GM23248 (cell line): Measurements from ENCODE around the gene MOV10L1. TPM values are rescaled to one million over a fixed set of nuclear protein-coding genes. Genes with fewer than 3 reads are reported as not detected.
A peak's percentile ranks its signal among the peaks of the same experiment; 100 is the strongest.

ENCODE experiments used
- DNase-seq: peaks from one replicate; pipeline ENCODE4 v3.0.0-alpha.2; 2015
- H2AFZ ChIP-seq: fragments of 200-600 bp; sonication (generic); 2 replicates; pipeline ENCODE4 v1.6.1; 2016; ENCODE audit warnings: antibody characterized with exemption
- H3F3A ChIP-seq: fragments of 200-600 bp; sonication (generic); 2 replicates; pipeline ENCODE4 v1.6.1; 2016; ENCODE audit warnings: mild to moderate bottlenecking, antibody characterized with exemption, mixed run types; ENCODE audit not compliant: insufficient read depth
- H3K27ac ChIP-seq: fragments of 200-600 bp; sonication (generic); 2 replicates; pipeline ENCODE4 v1.5.1; 2016; ENCODE audit warnings: mild to moderate bottlenecking
- H3K27me3 ChIP-seq: fragments of 200-600 bp; sonication (generic); replicated peaks from 2 replicates; pipeline ENCODE4 v1.6.1; 2016; ENCODE audit warnings: mild to moderate bottlenecking; ENCODE audit not compliant: insufficient read depth
- H3K36me3 ChIP-seq: fragments of 200-600 bp; sonication (generic); 2 replicates; pipeline ENCODE4 v1.6.1; 2016; ENCODE audit warnings: low read depth, mild to moderate bottlenecking
- H3K4me1 ChIP-seq: fragments of 200-600 bp; sonication (generic); 2 replicates; pipeline ENCODE4 v1.6.1; 2016; ENCODE audit warnings: mild to moderate bottlenecking; ENCODE audit not compliant: insufficient read depth
- H3K4me2 ChIP-seq: fragments of 200-600 bp; sonication (generic); one replicate; pipeline ENCODE4 v1.6.1; 2016; ENCODE audit warnings: mild to moderate bottlenecking; ENCODE audit not compliant: unreplicated experiment
- H3K4me3 ChIP-seq: fragments of 200-600 bp; sonication (generic); 2 replicates; pipeline ENCODE4 v1.5.1; 2016; ENCODE audit warnings: mild to moderate bottlenecking
- H3K79me2 ChIP-seq: fragments of 200-600 bp; sonication (generic); 2 replicates; pipeline ENCODE4 v1.6.1; 2016; ENCODE audit warnings: mild to moderate bottlenecking; ENCODE audit not compliant: insufficient read depth
- H3K9ac ChIP-seq: fragments of 200-600 bp; sonication (generic); 2 replicates; pipeline ENCODE4 v1.6.1; 2016; ENCODE audit warnings: mild to moderate bottlenecking
- H3K9me2 ChIP-seq: fragments of 200-600 bp; sonication (generic); 2 replicates; pipeline ENCODE4 v1.6.1; 2016; ENCODE audit warnings: mixed run types, mild to moderate bottlenecking, moderate library complexity; ENCODE audit not compliant: insufficient read depth
- H3K9me3 ChIP-seq: fragments of 200-600 bp; sonication (generic); one replicate; pipeline ENCODE4 v1.6.1; 2017; ENCODE audit warnings: low read depth
- H4K20me1 ChIP-seq: fragments of 200-600 bp; sonication (generic); 2 replicates; pipeline ENCODE4 v1.6.0; 2016; ENCODE audit not compliant: insufficient read depth
- EZH2 ChIP-seq: fragments of 200-600 bp; sonication (generic); IDR thresholded peaks from 2 replicates; pipeline ENCODE4 v1.6.1; 2018; ENCODE audit warnings: antibody characterized with exemption, mild to moderate bottlenecking; ENCODE audit not compliant: insufficient read depth, poor library complexity, severe bottlenecking
- EZH2phosphoT487 ChIP-seq: fragments of 200-600 bp; sonication (generic); IDR thresholded peaks from 2 replicates; pipeline ENCODE4 v1.6.1; 2018; ENCODE audit warnings: antibody characterized with exemption, moderate library complexity, mild to moderate bottlenecking, low read depth; ENCODE audit not compliant: insufficient read depth
- WGBS, 2 experiments: methylation state at CpG; one replicate each; pipeline ENCODE4 v1.1.6; 2015 to 2017; ENCODE audit warnings: low lambda C conversion rate in 2 of 2, low coverage in 1 of 2; ENCODE audit errors: missing lambda C conversion rate in 2 of 2; 5-methylcytosine and 5-hydroxymethylcytosine counted together
- in situ Hi-C: fragments of 300-500 bp; cut with MboI; formaldehyde crosslinking; loops from 2 replicates; pipeline ENCODE4 v1.15.0; 2020
- polyA plus RNA-seq: library from polyadenylated mRNA; unstranded; fragments of >200 nt; fragmentation: Nextera tagmentation; extraction: Ambion mirVana; gene quantifications from 2 replicates; pipeline ENCODE4 v1.2.1, GENCODE V29; 2016
- total RNA-seq: library from RNA; depleted of rRNA; stranded (reverse); fragments of >200 nt; shearing (Covaris generic); gene quantifications from 2 replicates; pipeline ENCODE4 v1.2.3, GENCODE V29; 2014

The MOV10L1 gene
- total and polyA plus RNA-seq, 2 experiments from 2014 or later: not detected

DNA sequence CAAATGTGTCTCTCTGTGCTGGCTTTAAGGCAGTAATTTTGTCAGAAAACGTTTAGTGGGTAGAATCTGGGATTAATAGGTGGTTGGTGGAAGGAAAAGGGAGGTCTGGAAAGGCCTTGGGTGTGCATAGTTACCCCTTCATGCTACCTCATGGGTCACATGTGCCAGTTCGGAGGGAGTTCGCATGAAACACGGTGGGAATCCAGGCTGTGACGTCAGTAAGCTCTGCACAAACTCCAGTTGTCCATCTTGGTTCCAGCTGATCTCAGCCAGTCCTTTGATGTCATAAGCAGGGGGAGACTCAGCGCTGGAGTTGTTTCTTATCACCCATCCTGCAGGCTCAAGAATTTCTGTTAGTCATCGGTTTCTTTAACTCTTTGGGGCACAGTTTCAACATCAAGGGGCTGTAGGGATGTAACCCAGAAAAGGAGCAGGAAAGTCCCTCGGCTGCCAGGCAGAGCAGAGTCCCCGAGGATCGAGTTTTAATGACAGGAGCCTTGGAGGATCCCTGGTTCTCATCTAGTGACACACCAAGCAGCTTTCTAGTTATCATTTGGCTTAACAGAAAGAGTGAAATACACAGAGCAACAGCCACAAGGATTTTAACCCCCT, 28.9 kb downstream of the MOV10L1 start:
- Histone ChIP-seq H3K36me3 (no peaks in the 10 kb centered on the region), H3K9ac (no peak overlapping the region), H3K4me1 (peaks cover 12% of the 10 kb centered on the region), H3K4me3 (no peak overlapping the region), H3K9me2 (no peaks in the 10 kb centered on the region), H3K4me2 (no peak overlapping the region), H3K27ac (no peak overlapping the region), H3K27me3 (no peaks in the 10 kb centered on the region), H3K9me3 (no peaks in the 10 kb centered on the region), H3F3A (no peaks in the 10 kb centered on the region; the same call in 1 of the 2 replicates), H2AFZ (no peak overlapping the region), H4K20me1 (no peaks in the 10 kb centered on the region), H3K79me2 (no peaks in the 10 kb centered on the region)
- TF ChIP-seq EZH2phosphoT487 (no peak), EZH2 (no peak)
- WGBS, 2 experiments: 27 to 28% methylated on average over 10 of the region's 10 CpGs
- peak; percentile 67 for DNase-seq
- in situ Hi-C loops: no loop called here

DNA sequence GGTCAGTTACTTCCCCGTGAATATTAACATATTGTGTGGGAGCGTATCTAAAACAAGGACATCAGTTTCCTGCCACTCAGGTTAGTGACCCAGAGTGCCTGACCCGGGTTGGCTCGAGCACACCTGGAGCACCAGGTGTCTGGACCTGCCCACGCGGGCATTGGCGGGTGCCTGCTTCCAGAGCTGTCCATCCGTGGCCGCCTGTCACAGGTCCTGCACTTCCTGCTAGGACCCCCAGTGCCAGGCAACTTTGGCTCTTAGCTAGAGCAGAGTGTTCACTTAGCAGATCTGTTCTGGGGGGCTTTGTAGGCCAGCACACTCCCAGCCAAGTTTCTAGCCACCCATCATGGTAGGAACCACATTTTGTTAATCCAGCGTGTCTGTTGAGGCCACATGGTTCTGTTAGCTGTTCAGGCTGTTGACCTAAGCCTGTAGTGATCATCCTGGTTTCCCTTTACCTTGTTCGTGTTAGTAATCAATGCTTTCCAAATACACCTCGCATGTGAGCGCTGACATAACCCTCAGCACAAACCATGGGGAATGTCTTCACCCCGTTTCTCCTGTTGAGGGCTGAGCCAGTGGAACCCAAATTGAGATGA, 29.5 kb downstream of the MOV10L1 start:
- Histone ChIP-seq H3K79me2 (no peaks in the 10 kb centered on the region), H3K27ac (no peak overlapping the region), H3F3A (no peaks in the 10 kb centered on the region; the same call in 1 of the 2 replicates), H3K4me3 (no peak overlapping the region), H3K27me3 (no peaks in the 10 kb centered on the region), H3K36me3 (no peaks in the 10 kb centered on the region), H3K4me1 (peaks cover 7% of the 10 kb centered on the region; the same call in 1 of the 2 replicates), H4K20me1 (no peaks in the 10 kb centered on the region), H3K9me2 (no peaks in the 10 kb centered on the region), H3K4me2 (no peak overlapping the region), H3K9ac (no peak overlapping the region), H2AFZ (no peak overlapping the region), H3K9me3 (peaks cover 3% of the 10 kb centered on the region)
- DNase-seq: no peak
- in situ Hi-C loops: no loop called here
- WGBS, 2 experiments: 86% methylated on average over 14 of the region's 14 CpGs
- no peak for TF ChIP-seq EZH2
- TF ChIP-seq EZH2phosphoT487: no peak

DNA sequence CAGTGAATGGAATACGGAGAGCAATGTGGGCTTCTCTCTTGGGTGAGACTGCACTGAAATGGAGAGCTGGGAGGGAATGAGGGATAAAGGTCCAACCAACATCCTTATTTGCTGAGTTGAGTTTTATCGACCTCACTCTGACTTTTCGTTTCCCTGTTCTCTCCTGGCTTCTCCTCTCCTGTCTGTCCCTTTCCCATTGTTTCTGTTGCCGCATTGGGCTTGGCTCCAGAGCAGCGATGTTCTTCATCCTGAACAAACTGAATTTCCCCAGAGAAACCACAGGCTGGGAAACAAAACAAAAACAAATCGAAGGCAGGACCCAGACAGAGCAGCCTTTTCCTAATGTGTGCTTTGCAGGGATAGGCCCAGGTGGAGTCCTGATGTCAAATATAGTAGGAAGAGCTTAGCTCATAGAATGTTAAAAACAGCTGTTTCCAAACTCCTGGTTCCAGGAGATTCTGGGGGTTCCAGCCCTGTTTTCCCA, 30.0 kb downstream of the MOV10L1 start:
- 52 to 53% methylated on average over 6 of the region's 6 CpGs for WGBS, 2 experiments
- Histone ChIP-seq H3K27me3 (no peaks in the 10 kb centered on the region), H3K9me2 (no peaks in the 10 kb centered on the region), H3K9ac (no peak overlapping the region), H3K4me2 (no peak overlapping the region), H3K36me3 (no peaks in the 10 kb centered on the region), H3K27ac (no peak overlapping the region), H2AFZ (no peak overlapping the region), H3K79me2 (no peaks in the 10 kb centered on the region), H3F3A (no peaks in the 10 kb centered on the region), H3K4me3 (no peak overlapping the region), H3K4me1 (0 out of 2 replicates have a peak, but pooled peaks cover 2% of the 10 kb centered on the region), H4K20me1 (no peaks in the 10 kb centered on the region), H3K9me3 (peaks cover 3% of the 10 kb centered on the region)
- DNase-seq: no peak
- no peak for TF ChIP-seq EZH2
- TF ChIP-seq EZH2phosphoT487: no peak
- in situ Hi-C loops: no loop called here

- no peaks in the 10 kb centered on the region for H3K9me2 ChIP-seq
- in situ Hi-C loops: no loop called here
- WGBS, 2 experiments: 71 to 73% methylated on average over 11 of the region's 11 CpGs
- H3K27ac ChIP-seq: no peak overlapping the region
- H3K79me2 ChIP-seq: no peaks in the 10 kb centered on the region
- no peaks in the 10 kb centered on the region for H3F3A ChIP-seq
- H3K27me3 ChIP-seq: no peaks in the 10 kb centered on the region
- TF ChIP-seq EZH2phosphoT487 (no peak), EZH2 (no peak)
- no peak overlapping the region for H3K4me3 ChIP-seq
- no peaks in the 10 kb centered on the region for H4K20me1 ChIP-seq
- H3K9ac ChIP-seq: no peak overlapping the region
- no peak for DNase-seq
- H3K9me3 ChIP-seq: peaks cover 3% of the 10 kb centered on the region
- H3K4me1 ChIP-seq: no peaks in the 10 kb centered on the region
- no peaks in the 10 kb centered on the region for H3K36me3 ChIP-seq
- H3K4me2 ChIP-seq: no peak overlapping the region
- H2AFZ ChIP-seq: no peak overlapping the region
Measured at GRCh38 chr22:50121202-50121740, 31.5 kb downstream of the MOV10L1 start.
